Endometrium (tissue), 2 donors: ENCODE measurements around the gene C1orf21.

Experiments
- FAIRE-seq: peaks from 2 replicates; lab custom pipeline; 2012; peaks lifted over from hg19 to GRCh38; lab: Jason Lieb, UNC
- donor health status: control.
- donor health status: control.

C1orf21 gene

DNA sequence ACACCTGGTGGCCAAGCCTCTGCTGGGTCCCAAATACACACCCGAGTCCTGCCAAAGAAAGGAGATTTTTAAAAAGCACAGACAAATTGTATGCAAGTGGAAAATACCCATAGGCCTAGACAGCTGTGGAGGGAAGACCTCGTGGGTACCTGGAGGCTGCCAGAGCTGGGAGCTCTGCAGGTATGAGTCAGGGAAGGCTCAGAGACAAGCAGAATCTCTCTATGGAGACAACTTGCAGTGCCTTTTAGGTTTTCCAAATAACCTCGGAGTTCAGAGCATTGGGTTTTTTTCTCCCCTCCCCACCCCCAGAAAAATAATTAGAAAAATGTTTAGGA, 240.1 kb downstream of the C1orf21 start:
- no peak for FAIRE-seq

DNA sequence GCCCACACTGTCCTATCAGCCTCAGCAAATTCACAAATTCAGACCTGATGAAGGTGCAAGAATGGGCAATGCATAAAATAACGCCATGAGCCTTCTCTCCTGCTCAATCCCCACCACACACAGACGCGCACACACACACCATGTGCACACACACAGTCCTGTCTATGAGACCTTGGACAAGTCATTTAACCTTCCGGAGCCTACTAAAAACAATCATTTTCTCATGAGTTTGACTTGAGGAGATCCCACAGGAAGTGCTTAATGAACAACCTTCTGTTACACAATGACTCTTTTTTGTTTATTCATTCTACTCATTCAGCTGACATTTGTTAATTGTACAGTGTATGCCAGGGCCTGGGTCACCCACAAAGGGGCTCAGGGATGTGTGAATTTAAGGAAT, 242.4 kb downstream of the C1orf21 start:
- FAIRE-seq: no peak

DNA sequence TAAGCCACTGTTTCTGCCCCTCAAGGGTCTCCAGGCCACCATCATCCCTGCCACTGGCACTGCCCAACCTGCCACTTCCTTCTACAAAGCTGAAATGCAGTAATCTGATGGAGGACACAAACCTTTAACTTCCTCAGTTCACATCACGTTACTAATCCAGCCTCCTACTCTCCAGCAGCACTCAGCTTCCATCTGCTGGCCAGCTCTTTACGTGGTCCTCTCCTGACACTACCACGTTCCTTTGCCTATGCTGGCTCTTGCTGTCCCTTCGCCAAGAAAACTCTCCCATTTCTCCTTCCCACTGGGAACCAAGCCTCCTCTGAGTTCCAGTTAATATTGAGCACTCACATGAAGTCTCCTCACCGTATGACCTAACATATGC, 243.8 kb downstream of the C1orf21 start:
- FAIRE-seq: no peak

DNA sequence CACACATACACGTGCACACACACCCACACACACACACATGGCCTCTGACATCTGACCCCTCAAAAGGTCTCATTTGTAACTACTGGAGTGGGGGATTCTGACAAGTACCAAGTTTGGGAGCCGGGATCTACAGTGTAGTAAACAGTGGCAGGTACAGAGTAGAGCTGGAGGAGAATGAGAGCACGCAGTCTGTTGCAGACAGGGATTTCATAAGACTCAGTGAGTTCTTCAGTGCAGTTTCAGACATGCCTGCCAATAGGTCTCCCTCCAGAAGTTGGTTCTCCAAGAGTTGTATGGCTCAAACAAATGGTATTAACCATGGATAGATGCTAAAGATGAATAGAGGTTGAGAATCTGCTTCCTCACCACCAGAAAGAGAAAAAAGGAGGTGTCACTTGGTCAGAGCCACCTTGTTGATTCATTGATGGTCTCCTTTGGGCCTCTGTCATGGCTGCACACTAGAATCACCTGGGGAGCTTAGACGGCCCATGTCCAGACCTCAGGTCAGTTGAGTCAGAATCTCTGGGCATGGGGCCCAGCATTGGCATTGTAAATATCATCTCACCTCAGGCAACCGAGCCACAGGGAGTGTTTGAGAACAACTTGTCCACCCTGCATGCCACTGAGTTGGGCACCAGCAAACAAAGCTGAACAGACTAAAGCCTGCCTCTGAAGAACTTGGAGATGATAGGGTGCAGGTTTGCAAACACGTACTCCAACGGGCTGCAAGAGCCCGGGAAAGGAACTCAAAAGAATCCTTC, 245.8 kb downstream of the C1orf21 start:
- FAIRE-seq: no peak

DNA sequence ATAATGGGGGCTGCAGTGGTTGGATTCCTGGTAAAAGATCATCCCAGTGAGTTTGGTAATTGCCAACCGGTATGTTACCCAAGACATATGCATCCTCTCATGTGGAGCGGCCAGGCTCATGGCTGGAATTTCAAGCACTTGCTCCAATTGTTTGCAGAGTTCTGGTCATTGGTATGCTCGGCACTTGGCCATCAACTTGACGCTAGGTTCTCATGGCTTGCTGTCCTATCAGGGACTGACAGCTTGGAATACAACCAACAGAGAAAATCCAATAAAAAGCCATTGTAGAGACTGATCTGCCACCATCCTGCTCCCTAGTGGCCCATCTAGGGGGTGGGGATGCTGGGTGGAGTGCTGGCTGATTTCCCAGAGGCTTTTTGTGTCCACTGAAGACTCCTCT, 247.0 kb downstream of the C1orf21 start:
- no peak for FAIRE-seq

DNA sequence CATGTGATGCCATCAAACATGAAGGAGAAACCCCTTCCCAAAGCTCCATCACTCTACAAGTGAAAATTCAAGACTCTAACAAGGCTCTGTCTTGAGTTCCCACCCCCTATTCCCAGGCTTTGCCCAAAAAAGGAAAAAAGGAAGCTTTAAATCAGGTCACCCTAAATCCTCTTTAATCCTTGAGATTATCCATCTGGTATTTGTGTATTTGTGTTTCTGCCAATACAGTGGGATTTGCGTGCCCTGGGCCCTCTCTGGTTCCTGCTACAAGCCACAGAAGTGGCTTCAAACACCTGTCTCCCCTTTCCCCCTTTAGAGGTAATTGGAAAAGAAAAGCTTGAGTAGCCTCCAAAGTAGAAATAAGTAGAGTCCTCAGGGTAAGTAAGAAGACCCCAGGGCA, 247.5 kb downstream of the C1orf21 start:
- FAIRE-seq: no peak

DNA sequence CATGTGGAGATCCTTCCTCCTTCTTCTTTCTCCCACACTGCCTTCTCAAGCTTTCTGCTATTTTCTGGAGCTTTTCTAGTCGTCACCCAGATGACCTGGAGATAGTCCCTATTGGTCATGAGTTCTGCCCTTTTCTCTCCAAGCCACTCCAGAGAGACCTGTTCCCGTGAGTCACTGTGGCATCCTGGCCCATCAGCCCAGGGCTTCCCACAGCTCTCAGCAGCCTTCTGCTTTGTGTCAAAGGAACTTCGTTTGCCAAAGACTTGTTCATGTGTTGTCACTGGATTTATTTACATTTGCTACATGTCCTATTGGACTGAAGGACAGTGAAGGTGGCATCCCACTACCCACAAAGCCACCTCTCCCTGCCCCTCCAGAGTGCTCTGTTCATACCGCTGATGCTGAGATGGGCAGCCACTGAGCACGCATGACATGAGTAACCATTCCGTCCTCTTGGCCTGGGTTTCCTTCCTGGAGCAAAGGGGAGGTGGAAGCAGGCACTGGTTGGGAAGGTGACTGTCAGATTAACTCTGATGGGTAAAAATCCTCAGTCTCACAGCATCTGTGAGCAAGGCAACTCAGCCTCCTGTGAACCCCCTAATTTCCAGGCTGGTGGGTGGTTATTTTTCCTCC, 248.6 kb downstream of the C1orf21 start:
- no peak for FAIRE-seq

DNA sequence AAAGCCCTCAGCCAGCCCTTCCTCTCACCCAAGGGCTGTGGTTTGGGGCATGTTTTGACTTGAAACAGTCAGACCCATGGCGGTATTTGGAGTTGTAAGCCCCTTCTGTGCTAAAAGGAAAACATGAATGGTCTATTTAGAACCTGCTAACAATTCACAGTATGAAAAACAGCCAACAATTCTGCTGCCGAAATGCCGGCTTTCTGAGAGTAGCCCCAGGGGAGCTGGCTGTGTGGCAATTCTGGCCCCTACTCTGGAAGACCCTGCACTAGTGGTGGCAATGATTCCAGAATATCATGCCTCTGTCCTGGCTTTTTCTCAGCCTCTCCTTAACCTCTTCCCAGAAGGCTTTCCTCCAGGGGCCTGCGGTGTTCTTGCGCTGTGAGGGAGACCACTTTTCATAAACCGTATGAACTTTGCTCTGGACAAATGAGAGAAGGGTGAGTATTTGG, 249.2 kb downstream of the C1orf21 start:
- no peak for FAIRE-seq

DNA sequence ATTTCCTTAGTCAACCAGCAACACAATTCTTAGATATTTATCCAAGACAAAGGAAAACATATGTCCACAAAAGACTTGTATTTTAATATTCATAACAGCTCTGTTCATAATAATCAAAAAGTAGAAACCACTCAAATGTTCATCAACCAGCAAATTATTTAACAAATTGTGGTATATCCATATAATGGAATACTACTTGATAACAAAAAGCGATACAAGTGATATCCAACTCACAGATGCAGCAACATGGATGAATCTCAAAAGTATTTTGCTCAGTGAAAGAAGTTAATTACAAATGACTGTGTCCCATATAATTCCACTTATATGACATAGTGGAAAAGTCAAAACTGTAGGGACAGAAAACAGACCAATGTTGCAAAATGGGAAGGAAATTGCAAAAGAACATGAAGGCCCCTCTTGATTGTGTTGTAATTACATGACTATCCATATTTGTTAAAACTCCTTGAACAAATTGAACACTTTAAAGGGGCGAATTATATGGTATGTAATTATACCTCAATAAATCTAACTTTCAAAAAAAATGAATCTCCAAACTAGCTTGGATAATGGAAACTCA, 250.9 kb downstream of the C1orf21 start:
- no peak for FAIRE-seq

DNA sequence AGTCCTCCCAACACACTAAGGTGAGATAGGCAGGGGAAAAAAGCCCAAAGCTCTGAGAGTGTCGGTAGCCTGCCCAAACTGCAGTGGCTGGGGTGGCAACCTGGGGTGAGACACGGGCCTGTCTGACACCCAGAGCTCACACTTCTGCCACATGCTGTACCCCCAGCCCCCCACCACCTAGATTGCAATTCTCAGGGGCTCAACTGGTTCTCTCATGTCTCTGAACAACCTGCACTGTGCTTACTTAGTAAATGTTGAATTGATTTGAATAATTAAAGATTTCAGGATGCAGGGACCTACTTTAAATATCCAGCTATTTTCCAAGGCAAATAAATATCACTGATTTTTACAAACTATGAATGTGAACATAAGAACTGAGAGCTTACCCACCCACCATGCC, 252.4 kb downstream of the C1orf21 start:
- FAIRE-seq: no peak

DNA sequence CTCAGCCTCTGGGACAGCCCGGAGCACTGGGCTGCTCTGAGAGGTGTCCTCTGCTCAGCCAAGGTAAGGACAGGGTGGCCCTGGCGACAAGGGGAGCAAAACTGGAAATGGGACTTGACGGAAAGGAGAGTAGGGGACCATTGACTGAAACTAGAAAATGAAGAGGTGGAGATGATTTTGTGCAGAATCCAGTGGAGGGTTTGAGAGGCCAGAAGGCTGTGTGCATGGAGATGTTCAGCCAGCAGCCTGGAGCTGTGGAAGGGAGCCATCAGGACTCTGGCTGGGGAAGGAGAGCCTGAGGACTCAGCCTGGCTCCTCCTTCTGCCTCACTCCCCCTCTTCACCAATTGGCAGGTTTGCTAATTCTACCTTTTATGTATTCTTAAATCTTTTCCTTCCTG, 253.7 kb downstream of the C1orf21 start:
- no peak for FAIRE-seq

DNA sequence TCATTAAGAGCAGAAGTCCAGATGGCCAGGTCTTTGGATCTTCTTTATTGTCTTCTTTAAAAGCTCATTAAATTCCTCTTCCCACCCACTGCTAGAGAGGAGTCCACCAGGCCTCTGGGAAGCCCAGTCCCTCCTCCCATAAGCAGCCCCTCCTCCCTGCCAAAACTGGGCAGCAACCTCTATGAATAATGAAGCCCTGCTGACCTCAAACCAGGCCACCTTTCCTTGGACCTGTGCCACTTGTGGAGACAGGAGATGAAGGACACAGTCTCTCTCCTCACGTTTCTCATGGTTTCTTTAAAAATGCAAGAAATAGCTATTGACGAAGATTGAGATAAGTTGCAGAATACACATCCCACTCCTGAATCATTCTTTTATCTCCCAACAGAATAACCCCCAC, 255.1 kb downstream of the C1orf21 start:
- FAIRE-seq: no peak

DNA sequence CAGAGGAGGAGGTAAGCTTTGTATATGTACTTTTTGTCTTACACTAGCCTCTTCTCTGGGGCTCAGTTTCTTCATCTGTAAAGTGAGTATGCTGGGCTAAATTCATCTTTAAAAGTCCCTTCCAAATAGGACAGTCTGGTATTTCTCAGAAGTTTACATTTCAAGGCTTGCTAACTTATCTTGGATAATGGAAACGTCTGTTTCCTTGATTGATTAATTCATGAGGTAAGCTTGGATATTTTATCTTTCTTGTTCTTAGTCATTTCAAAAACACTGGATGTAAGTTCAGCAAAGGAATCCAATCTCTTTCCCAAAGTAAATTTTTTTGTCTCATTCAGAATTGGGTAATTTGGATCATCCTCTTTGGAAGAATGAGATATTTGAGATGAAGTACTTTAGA, 256.8 kb downstream of the C1orf21 start:
- no peak for FAIRE-seq

DNA sequence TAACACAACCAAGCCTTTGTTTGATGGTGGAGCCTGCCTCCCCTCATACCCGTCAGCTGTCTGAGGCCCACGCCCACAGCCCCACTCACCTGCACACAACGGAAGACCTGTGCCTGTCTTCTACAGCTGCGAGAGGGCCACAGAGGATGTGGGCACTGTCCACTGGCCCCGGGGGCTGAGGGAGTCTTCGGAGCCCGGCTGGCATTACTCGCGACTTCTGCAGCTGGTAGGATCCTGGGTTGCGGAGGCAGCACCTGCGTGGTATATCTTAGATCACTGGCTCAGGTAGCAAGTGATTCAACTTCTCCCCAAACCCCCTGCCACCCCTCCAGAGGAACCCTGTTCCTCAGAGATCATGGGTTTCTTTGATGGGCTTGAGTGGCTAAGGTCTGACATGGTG, 257.9 kb downstream of the C1orf21 start:
- no peak for FAIRE-seq

DNA sequence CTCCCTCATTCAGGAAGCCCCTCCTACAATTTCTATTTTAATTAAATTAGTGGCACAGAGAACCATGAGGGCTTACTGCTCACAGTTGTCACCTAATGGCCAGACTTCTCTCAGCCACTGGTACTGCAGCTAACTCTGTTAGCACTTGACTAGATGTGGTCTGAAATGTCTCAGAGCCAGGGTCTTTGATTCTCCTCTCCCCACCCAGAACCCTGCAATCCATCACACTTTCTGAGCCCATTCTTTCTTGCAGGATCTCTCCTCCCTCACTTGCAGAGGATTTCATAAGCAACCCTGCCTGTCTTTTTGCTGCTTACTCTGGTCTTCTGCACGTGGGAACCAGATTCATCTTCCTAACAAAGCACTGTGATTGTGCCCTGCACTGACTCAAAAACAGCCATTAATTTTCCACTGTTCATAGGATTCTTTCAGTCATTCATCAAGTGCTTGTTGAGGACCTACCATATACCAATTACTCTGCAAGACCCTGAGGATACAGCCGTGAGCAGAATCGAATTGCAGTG, 259.4 kb downstream of the C1orf21 start:
- FAIRE-seq: no peak

DNA sequence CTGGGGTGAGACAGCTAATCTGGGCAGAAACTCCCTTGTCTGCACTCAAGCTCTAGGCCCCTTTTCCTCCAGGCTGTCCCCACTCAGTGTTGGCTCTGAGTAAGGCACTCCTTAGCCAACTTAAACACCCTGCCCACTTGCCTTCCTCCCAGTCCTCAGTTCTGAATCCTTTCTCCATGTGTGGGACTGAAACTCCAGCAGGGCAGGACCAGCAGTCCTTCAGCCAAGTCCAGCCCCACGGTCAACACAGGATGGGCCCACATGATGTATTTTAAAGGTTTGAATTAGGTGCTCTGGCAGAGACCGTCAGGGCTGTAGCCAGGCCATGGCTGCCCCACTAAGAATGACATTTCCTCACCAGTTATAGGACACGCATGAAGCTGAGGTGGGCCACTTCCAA, 260.0 kb downstream of the C1orf21 start:
- no peak for FAIRE-seq

DNA sequence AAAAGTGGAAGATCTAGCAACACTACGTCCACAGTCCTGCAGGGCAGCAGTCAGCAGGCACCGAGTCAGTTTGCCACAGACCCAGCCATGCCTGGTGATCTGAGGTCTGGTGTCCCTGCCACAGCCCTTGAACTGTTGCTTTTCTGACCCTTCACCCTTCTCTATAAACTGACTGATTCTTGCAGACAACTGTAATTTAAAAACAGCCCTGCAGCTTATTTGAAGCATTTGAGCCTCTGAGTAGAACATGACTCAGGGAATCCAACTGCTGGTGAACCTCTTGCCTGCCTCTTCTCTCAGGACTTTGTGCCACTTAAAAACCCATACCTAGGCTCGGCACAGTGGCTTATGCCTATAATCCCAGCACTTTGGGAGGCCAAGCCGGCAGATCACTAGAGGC, 260.6 kb downstream of the C1orf21 start:
- FAIRE-seq: no peak

DNA sequence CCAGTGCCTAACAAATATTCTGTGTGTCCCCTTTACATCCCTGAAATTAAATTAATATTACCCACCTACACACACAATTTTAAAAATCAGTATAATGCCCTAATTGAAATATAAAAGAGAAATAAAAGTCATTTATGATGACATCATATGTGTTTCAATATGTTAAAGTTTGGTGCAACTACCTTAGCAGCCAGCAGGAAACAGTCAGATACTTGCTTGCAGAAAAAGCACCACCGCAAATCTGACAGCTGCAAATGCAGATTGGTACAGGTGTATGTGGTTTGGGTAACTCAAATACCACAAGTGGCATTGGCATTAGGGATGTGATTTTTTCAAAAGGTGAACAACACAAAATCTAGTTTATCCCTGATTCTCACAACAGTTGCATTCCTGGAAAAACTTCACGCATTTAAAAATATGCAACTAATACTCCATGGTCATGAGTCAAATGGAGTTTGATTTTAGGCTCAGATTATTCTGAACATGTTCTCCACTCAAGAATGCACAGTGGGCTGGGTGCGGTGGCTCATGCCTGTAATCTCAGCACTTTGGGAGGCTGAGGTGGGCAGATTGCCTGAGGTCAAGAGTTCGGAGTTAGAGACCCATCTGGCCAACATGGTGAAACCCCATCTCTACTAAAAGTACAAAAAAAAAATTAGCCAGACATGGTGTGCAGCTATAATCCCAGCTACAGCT, 261.5 kb downstream of the C1orf21 start:
- FAIRE-seq: no peak

DNA sequence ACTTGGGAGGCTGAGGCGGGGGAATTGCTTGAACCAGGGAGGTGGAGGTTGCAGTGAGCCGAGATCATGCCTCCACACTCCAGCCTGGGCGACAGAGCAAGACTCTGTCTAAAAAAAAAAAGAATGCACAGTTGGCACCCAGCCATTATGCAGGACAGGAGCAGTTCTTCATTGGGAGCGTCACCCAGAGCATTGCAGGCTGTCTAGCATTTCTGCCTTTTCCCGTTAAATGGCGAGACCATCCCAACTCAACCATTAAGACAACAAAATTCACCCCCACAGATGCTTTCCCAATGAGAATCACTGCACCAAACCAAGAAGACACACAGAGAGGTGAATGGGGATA, 262.0 kb downstream of the C1orf21 start:
- no peak for FAIRE-seq

DNA sequence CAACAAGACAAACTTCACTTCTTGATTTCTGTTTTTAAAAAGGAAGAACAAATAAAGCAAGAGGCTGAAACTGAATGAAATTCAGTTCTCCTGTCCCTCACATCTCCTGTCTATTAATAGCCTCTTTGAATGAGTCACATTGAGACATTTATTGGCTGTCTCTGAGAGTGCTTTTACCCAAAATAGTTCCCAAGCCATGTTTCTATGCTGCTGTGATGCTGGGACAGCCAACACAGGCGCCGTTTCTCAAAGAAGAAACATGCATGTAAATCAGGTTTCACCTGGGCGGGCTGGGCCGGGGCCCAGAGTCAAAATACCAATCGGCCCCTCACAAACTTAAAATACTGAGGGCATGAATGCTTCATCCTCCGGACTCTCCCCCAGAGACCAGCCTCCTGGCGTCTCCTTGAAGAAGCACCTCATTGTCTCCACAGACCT, 262.6 kb downstream of the C1orf21 start:
- FAIRE-seq: no peak

DNA sequence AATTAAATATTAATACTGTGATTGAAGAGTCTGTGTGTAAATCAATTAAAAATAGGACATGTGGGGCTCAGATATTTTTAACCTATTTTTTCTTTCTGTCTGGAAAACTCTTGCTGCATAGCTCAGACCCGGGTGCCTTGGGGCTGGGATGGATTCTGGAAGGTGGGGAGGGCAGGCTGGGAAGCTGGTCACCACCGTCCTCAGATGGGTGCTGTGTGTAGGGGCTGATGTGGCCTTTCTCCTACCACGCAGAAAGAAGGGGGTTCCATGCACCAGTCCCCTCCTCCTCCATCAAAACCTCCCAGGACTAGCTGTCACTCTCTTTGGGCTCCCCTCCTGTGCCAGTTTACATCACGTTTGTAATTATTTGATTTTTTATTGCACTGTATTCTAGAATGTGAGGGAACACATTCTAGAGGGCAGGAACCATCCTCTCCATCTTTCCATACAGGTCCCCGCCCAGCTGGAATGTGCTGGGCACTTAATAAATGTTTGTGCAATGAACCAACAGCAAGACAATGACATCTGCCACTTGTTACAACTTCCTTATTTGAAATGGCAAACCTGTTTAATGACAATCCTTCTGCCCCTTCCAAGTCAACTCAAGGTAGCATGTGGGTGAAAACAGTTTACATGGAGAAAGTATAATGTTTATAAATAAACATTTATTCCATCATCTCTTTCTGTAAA, 263.5 kb downstream of the C1orf21 start:
- no peak for FAIRE-seq

DNA sequence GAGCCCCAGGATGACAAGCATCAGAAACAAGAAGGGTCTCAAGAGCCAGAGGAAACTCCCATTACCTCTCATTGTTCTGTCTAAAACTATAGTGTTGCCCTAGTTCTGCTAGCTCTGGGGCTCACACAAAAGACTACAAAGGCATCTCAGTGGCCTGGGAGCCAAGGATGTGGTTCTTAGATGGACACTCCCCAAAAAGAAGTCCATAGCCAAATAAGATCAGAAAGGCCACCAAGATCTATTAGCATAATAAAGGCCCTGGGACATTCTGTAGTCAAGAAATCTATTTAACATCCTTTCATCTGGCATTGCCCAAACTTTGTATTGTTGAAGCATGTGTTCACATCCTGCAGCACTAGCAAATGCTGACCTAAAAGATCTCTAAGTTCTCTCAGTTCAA, 268.4 kb downstream of the C1orf21 start:
- FAIRE-seq: no peak
